NCI-H128 (cell line): ENCODE data around the gene SRP54.
"Not testable (repeated sequence)": the region's sequence is repeated elsewhere in the genome, so short reads cannot be mapped to it uniquely, and the experiment has no call there.

Experiments
- DNase-seq: peaks from one replicate; lab custom pipeline; 2025; ENCODE audit not compliant: unreplicated experiment; lab: John Stamatoyannopoulos, UW

The SRP54 gene

GRCh38 chr14:35046048-35046750 is 63.4 kb downstream of the SRP54 start, which contains the start of gene FAM177A1:
Gene FAM177A1 (plus strand): TSS chr14:35046272. CDS start chr14:35046464, 192 bp downstream.
- peak; percentile 91 for DNase-seq

- no peak for DNase-seq
Observed at GRCh38 chr14:35046751-35047536, 64.2 kb downstream of the SRP54 start.

DNA sequence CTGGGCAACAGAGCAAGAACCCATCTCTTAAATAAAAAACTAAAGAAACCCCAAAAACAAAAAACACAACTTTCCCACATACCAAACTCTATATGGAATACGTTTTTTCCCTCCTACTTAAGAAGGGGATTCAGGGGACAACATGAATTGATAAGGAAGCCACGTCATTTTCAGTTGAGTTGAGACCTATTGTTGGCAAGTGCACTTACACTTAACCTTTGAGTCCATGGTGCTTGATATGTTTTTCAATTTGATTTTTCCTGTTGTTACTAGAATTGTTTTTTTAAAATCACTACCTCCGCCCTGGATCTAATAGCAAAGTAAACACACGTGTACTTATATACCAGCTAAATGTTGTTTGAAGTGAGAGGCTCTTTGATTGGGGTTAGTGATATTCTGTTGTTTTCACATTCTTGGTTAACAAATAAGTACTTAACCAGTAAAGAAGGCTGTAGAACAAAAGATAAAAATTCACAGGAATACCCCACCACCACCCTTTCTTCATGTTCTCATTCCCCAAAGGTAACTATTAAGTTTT is 65.3 kb downstream of the SRP54 start:
- no peak for DNase-seq

DNA sequence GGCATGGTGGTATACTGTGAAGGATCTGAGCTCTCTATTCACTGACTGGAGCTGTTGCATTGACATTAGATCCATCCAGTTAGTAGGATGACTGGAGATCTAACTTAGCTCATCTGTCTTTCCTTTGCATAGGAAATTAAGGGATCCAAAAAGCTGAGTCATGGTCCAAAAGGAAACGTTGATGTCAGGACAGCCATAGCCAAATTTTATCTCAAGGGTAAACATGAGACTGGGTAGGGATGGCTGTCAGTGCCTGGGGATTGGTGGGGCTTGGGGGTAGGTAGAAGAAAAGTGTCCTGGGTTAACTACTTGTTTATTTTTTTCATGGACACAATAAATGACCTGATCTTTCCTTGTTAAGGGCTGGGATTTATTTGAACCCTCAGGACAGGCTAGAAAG is 67.9 kb downstream of the SRP54 start:
- no peak for DNase-seq

DNA sequence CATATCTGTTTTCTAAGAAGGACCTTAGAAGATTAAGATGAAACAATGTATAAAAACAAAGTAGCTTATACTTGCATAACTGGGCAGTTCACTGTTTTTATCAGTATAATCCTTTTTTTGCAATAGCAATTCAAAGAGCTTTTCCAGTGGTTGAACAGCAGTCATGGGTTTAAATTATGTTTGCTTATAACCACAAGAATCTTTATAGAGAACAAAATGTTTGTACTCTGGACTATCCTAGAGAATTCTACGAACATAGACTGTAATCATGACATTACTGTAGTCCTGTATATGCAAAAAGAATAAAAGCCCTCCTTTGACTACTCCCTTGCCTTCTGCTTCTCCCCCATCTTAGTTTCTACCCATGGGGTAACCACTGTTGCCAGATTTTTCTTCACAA is 69.0 kb downstream of the SRP54 start:
- DNase-seq: no peak

DNA sequence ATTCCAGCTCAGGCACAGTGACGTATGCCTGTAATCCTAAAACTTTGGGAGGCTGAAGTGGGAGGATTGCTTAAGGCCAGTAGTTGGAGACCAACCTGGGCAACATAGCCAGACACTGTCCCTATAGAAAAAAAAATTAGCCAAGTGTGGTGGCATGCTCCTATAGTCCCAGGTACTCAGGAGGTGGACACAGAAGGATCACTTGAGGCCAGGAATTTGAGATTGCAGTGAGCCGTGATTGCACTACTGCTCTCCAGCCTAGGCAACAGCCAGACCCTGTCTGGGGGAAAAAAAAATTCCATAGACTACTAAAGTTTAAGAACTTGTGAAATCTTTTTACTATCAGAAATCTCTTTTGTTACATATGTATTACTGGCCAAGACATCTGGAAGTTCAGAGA is 69.8 kb downstream of the SRP54 start:
- no peak for DNase-seq

DNA sequence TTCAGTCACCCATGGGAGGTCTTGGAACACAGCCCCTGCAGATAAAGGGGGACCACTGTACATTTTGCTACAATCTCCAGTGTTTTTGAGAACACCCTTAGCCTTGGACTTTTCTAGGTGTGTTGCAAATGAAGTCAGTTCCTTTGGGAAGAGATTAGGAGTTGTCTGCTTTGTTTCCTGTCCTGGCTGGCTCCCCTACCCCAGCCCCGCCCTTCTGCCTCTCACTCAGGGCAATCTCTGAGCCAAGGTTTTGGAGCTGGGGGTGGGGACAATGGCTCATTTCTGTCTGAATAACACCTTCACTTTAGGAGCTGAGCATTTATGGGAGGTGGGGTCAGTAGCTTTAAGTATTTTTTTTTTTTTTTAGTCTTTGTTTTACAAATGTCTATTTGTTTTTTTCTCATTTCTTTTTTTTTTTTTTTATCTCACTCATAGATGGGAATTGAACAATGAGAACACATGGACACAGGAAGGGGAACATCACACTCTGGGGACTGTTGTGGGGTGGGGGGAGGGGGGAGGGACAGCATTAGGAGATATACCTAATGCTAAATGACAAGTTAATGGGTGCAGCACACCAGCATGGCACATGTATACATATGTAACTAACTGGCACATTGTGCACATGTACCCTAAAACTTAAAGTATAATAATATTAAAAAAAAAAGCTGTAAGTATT is 78.5 kb downstream of the SRP54 start:
- DNase-seq: not testable (repeated sequence)

DNA sequence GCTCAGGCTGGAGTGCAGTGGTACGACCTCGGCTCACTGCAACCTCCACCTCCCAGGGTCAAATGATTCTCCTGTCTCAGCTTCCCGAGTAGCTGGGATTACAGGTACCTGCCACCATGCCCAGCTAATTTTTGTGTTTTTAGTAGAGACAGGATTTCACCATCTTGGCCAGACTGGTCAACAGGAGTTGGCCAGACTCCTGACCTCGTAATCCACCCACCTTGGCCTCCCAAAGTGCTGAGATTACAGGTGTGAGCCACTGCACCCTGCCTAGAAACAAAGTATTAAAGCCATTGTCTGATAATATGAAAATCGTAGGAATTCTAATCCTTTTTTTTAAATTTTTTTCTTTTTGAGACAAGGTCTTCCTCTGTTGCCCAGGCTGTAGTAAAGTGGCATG is 82.9 kb downstream of the SRP54 start:
- not testable (repeated sequence) for DNase-seq

DNA sequence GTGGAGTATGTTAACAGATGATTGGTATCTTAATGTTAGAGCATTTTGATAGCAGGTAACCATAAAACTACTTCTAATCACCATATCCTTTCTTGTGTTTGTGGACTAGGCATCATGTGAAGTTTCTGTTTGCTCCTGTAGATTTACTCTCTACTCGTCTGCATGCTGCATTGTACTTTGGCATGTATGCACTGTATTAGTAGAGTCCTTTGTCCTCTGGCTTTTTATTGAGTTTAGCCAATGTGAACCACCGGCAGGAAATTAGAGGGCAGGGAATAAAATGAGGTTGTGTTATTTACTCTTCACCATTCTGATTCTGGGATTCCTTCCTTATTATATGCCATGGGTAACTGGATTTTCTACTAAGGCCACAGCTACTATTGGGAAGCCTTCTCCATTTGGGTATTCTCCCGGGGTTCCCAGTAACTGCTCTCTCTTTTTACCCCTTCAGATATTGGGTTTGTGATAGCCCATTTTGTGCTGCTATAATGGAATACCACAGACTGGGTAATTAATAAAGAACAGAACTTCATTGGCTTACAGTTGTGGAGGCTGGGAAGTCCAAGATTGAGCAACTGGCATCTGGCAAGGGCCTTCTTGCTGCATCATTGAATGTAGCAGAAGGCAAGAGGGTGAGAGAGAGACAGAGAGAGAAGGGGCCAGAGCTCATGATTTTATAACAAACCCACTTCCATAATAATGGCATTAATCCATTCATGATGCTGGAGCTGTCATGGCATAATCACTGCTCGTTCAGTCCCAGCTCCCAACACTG is 85.6 kb downstream of the SRP54 start:
- no peak for DNase-seq

DNA sequence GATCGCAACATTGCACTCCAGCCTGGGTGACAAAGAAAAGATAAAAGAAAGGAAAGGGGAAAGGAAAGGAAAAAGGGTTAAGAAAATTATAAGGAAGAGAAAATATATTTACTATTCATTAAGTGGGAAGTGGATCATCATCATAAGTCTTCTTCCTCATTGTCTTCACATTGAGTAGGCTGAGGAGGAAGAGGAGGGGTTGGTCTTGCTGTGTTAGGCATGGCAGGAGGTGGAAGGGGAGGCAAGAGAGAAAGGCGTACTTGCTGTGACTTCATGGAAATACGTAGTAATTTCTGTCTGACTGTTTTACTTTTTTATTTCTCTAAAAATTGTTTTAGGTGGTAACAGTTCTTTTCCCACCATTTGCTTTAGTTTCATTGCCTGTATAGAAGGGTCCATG is 89.4 kb downstream of the SRP54 start:
- DNase-seq: no peak

GRCh38 chr14:35073486-35073885 is 90.7 kb downstream of the SRP54 start:
- no peak for DNase-seq

- no peak for DNase-seq
Observed at GRCh38 chr14:35078082-35078481, 95.3 kb downstream of the SRP54 start.
